GM10847 (cell line): ENCODE measurements around the gene AUTS2.

Experiments used
- POLR2A ChIP-seq: IDR thresholded peaks from 2 replicates; pipeline ENCODE4 v1.6.1; 2011; ENCODE audit not compliant: insufficient read length; ENCODE audit errors: extremely low read depth

Gene AUTS2

DNA sequence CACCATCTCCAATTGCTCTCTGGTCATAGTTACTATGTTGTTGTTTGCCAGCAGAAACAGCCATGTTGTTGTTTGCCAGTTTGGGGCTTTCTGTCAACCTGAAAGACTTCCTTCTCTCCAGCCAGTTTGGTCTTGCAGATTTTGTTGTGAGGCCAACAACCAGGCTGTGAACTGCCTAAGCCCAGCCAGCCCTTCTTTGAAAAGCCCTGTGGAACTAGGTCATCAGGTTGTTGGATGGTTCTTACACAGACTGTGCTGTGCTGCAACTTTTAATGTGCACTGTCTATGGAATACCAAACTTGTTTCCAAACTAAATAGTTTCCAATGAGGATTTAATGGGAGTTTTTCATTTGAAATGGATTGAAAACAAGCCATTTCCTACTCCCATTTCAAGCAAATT is 940.9 kb downstream of the AUTS2 start:
- no peak for TF ChIP-seq POLR2A

GRCh38 chr7:70539617-70540016 is 941.3 kb downstream of the AUTS2 start:
- TF ChIP-seq POLR2A: no peak

DNA sequence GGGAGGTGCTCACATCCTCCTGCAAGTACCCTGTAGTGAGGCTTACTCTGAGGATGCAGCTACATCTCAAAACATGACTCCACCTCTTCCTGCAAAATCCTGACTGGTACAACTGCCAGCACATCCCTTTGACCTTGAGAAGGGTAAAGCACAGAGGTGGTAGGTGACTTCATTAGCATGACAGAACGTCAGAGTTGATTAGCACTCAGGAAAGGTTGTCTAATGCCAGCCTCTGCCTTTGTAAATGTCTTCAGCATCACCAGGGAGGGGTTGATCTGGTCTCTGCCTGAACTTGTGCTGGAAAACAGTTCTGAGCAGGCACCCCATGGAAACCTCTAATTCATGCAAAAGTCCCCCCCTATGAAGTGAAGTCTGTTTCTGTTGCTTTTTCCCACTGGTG is 942.4 kb downstream of the AUTS2 start:
- no peak for TF ChIP-seq POLR2A

- TF ChIP-seq POLR2A: no peak
Observed at GRCh38 chr7:70542750-70543376, 944.6 kb downstream of the AUTS2 start.

DNA sequence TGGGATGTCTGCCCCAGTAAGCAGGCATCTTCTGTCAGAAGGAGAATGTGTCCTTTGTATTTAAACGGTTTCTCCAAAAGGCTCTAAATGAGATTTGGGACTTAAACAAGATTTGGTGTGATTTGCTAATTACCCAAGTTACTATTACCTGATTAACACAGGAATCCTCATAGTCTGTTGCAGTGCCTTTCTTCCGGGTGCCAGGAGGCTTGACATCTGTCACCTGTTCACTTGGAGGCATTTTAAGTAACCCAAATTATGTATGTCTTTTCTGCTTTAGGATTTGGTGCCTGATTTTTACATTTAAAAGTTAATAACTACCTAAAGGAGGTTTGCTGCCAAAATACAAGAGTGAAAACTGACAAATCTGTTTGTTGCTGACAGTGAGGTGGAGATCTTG is 945.7 kb downstream of the AUTS2 start:
- no peak for TF ChIP-seq POLR2A

GRCh38 chr7:70545214-70545613 is 946.9 kb downstream of the AUTS2 start:
- TF ChIP-seq POLR2A: no peak

DNA sequence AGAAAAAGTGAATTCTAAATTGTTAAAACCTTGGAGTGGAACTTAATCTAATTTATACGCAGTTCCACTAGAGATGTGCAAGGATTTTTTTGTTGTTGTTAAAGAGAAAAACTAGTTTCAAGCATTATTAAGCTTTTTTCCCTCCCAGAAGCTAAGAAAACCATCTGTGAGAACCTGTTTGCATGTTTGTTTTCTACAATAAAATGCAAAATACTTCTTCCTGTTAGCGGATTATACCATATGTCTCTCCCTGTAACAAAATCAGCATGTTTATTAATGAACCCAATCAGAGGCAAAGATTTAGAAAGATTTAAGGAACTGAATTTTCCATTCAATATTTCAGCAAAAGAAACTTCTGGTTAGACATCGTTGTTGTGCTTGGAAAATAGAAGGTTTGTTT is 953.9 kb downstream of the AUTS2 start:
- no peak for TF ChIP-seq POLR2A

DNA sequence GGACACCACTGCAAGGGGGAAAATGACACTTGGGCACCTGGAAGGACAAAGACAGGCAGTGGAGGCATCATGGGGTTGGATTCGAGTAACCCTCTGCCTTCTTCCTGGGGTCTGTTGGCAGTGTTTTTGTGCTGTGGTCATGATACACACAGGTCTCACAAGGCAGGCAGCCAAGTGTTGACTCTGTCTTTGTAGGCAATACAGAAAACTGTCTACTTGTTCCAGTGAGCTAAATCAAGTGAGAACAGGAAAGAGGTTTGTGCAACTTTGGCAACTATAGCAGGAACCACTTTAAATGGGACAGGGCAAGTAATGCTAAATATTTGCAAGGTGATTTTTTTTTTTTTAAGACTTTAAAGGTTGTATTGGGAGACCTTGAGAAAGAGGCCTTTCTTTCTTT is 955.1 kb downstream of the AUTS2 start:
- no peak for TF ChIP-seq POLR2A

GRCh38 chr7:70554646-70555045 is 956.4 kb downstream of the AUTS2 start:
- TF ChIP-seq POLR2A: no peak

DNA sequence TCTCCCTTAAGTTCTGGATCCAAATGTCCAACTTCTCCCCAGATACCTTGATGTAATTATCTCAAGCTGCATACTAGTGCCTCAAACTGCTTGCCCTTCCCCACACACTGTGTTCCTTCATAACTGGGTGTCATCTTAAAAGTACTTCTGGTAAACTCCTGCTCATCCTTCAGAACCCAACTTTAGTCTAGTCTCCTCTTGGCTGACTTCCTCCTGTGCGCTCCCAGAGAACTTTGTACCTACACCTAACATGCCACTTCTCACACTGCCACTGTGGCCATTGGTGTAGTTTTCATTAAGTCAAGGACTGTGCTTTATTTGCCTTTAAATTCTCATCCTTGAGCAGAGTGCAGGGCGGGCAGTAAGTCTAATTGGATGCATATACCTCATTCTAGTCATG is 958.5 kb downstream of the AUTS2 start:
- TF ChIP-seq POLR2A: no peak

GRCh38 chr7:70557338-70557737 is 959.1 kb downstream of the AUTS2 start:
- TF ChIP-seq POLR2A: no peak

DNA sequence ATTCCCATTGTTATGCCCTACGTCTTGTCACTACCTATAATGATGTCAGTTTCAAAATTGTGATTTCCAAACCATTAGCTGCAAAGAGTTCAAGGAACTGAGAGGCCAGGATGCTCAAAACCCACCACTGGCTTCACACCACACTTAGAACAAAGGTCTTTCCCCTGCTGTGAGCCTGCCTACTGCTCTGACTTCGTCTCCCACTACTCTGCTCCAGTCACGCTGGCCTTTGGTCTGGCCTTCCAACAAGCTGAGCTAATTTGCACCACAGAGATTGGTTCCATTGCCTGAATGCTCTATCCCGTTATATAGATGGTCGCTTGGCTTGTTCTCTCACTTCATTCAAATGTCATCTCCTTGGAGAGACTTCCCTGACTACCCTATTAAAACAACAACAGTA is 961.5 kb downstream of the AUTS2 start:
- TF ChIP-seq POLR2A: no peak

GRCh38 chr7:70563960-70564359 is 965.7 kb downstream of the AUTS2 start:
- TF ChIP-seq POLR2A: no peak

- TF ChIP-seq POLR2A: no peak
Observed at GRCh38 chr7:70565721-70566370, 967.6 kb downstream of the AUTS2 start.

DNA sequence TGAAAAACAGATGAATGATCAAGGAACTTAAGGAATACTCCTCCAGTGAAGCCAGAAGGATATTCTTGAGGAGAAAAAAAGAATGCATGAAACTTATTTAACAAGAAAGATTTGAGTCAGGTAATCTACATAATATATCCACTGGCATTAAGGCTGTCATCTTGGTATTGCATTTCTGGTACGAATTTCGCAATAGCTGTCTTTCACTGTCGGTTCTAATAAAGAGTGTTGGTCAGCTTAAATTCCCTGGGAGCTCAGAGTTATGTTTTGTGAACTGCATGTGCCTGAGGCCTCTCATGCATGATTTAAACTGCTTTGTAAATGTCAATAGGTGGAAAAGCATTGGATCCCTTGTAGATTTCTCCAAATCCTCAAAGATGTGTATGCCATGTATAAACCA is 968.4 kb downstream of the AUTS2 start:
- no peak for TF ChIP-seq POLR2A

GRCh38 chr7:70568674-70569334 is 970.5 kb downstream of the AUTS2 start:
- no peak for TF ChIP-seq POLR2A
